Muscle layer of duodenum (tissue), 2 donors: ENCODE results near the gene NDRG2.
A peak's percentile ranks its signal among the peaks of the same experiment; 100 is the strongest.

Experiments used
- H3K27ac ChIP-seq: one replicate; pipeline ENCODE4 v1.7.0; 2013; ENCODE audit warnings: mild to moderate bottlenecking, low read length
- H3K27me3 ChIP-seq: one replicate; pipeline ENCODE4 v1.7.0; 2013; ENCODE audit warnings: low read depth, mild to moderate bottlenecking, control low read depth, low read length
- H3K36me3 ChIP-seq, 2 donors: one replicate each; pipeline ENCODE4 v1.7.0; 2013; ENCODE audit warnings: low read length in 2 of 2, control low read depth in 1 of 2, mild to moderate bottlenecking in 1 of 2; ENCODE audit not compliant: insufficient read depth in 2 of 2, control insufficient read depth in 1 of 2
- H3K4me1 ChIP-seq, 2 donors: one replicate each; pipeline ENCODE4 v1.7.0; 2013; ENCODE audit warnings: low read length in 2 of 2, mild to moderate bottlenecking in 2 of 2, control low read depth in 1 of 2, moderate library complexity in 1 of 2; ENCODE audit not compliant: insufficient read depth in 2 of 2, control insufficient read depth in 1 of 2
- H3K4me3 ChIP-seq, 2 donors: one replicate each; pipeline ENCODE4 v1.7.0; 2013; ENCODE audit warnings: low read length in 2 of 2, low read depth in 1 of 2, mild to moderate bottlenecking in 1 of 2
- H3K9me3 ChIP-seq, 2 donors: one replicate each; pipeline ENCODE4 v1.7.0; 2013; ENCODE audit warnings: low read length in 2 of 2, control low read depth in 1 of 2, mild to moderate bottlenecking in 1 of 2; ENCODE audit not compliant: control insufficient read depth in 1 of 2
- donor health status: healthy.

The NDRG2 gene

GRCh38 chr14:21029917-21030316 lies 5.1 kb upstream of the NDRG2 start, which contains the start of gene TPPP2:
TSS of gene TPPP2 (plus strand) at chr14:21030217. CDS start at chr14:21030582, 365 bp downstream.
- no peak within 1 kb of the TSS for H3K27ac ChIP-seq
- no peak within 1 kb of the TSS for H3K4me3 ChIP-seq
- no peaks in the 10 kb centered on the region for H3K27me3 ChIP-seq

GRCh38 chr14:21026988-21027315 lies 2.1 kb upstream of the NDRG2 start:
- Histone ChIP-seq H3K27me3 (no peaks in the 10 kb centered on the region), H3K36me3 (no peaks in the 10 kb centered on the region), H3K4me3 (no peak overlapping the region), H3K4me1 (peaks cover 4 to 33% of the 10 kb centered on the region in 2 donors), H3K27ac (no peak overlapping the region), H3K9me3 (no peaks in the 10 kb centered on the region)

More at GRCh38 chr14:21029917-21030316, 5.1 kb upstream of the NDRG2 start, which contains the start of gene TPPP2:
- Histone ChIP-seq H3K4me1 (peaks cover 0 to 13% of the 10 kb centered on the region in 2 donors), H3K36me3 (no peaks in the 10 kb centered on the region), H3K9me3 (no peaks in the 10 kb centered on the region)

- H3K4me3 ChIP-seq, result peak overlapping the region in 1 of 2 donors; percentile 76
- peaks cover 4 to 36% of the 10 kb centered on the region in 2 donors for H3K4me1 ChIP-seq
- H3K27ac ChIP-seq, result peak overlapping the region; percentile 39
- no peaks in the 10 kb centered on the region for H3K27me3 ChIP-seq
- H3K9me3 ChIP-seq, result no peaks in the 10 kb centered on the region
- peaks cover 0 to 2% of the 10 kb centered on the region in 2 donors for H3K36me3 ChIP-seq
These were observed 1.6 kb upstream of the NDRG2 start for GRCh38 chr14:21026274-21026987.

DNA sequence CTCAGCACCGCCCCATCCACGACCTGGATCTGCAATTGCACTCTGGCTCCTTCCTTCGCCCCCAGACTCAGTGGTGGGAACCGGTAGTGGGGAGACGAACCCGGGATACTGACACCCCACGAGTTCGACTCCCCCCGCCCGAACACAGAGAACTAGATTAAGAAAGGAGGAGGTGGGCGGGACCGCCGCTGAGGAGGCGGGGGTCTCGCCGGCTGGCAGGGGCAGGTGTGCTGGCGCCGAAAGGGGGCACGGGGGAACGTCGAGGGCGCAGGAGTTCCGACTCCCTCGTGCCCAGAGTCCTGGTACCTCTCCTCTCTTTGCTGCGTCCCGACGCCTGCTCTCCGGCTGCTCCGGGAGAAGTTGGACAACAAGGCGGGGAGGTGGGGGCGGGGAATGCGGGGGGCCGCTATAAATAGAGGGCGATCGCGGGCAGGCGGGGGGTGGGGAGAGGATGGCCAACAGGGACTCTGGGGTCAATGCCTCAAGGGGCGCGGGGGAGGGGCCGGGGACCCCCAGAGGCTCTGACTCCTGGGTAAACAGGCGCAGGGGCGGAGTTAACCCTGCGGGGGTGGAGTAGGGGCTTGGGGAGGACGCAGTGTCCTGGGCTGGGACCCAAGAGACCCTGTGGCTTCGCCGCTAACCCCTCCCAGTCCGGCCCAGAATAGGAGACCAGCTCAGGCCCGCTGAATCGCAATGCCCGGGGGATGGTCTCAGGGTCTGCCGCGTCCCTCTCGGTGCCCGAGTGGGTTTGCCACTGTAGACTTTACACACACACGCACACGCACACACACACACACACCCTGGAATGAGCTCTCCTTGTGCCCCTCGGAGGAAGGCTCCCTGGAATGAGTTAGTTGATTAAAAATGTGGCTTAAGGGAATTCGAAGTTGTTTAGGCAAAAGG lies 761 bp upstream of the NDRG2 start:
- Histone ChIP-seq H3K9me3 (no peaks in the 10 kb centered on the region), H3K36me3 (peaks cover 0 to 9% of the 10 kb centered on the region in 2 donors), H3K4me3 (peak overlapping the region; percentile 70 to 76), H3K4me1 (peaks cover 4 to 36% of the 10 kb centered on the region in 2 donors), H3K27me3 (no peaks in the 10 kb centered on the region), H3K27ac (peak overlapping the region; percentile 39)

- Histone ChIP-seq H3K27ac (peak overlapping the region; percentile 67), H3K4me1 (peaks cover 4 to 36% of the 10 kb centered on the region in 2 donors), H3K9me3 (no peaks in the 10 kb centered on the region), H3K4me3 (peak overlapping the region; percentile 76 to 79), H3K36me3 (peaks cover 11 to 22% of the 10 kb centered on the region in 2 donors), H3K27me3 (no peaks in the 10 kb centered on the region)
These were observed 860 bp downstream of the NDRG2 start for GRCh38 chr14:21023817-21024584.

GRCh38 chr14:21023174-21023573 lies 1.7 kb downstream of the NDRG2 start:
- Histone ChIP-seq H3K27ac (peak overlapping the region; percentile 30), H3K9me3 (no peaks in the 10 kb centered on the region), H3K36me3 (peaks cover 20 to 30% of the 10 kb centered on the region in 2 donors), H3K27me3 (no peaks in the 10 kb centered on the region), H3K4me3 (peak overlapping the region; percentile 76 to 79), H3K4me1 (peaks cover 4 to 37% of the 10 kb centered on the region in 2 donors)

DNA sequence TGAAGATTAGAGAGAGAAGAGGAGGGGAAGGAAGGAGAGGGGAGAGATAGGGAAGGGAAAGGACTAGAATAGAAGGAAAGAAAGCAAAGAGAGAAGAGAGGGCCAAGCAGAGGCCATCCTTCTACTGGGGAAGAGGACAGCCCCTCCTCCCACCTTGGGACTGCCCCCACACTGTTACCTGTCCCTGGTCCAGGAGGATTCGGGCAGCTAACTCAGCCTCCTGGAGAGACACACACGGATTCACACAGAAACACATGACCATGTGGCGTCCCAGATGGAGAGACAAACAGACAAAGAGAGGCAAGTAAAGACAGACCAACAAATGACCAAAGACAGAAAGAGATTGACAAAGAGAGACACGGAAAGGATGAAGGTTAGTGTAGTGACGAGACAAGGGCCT lies 2.2 kb downstream of the NDRG2 start:
- Histone ChIP-seq H3K4me1 (peaks cover 4 to 41% of the 10 kb centered on the region in 2 donors), H3K36me3 (peaks cover 25 to 32% of the 10 kb centered on the region in 2 donors), H3K27ac (no peak overlapping the region), H3K4me3 (peak overlapping the region; percentile 76 to 79), H3K9me3 (no peaks in the 10 kb centered on the region), H3K27me3 (no peaks in the 10 kb centered on the region)

DNA sequence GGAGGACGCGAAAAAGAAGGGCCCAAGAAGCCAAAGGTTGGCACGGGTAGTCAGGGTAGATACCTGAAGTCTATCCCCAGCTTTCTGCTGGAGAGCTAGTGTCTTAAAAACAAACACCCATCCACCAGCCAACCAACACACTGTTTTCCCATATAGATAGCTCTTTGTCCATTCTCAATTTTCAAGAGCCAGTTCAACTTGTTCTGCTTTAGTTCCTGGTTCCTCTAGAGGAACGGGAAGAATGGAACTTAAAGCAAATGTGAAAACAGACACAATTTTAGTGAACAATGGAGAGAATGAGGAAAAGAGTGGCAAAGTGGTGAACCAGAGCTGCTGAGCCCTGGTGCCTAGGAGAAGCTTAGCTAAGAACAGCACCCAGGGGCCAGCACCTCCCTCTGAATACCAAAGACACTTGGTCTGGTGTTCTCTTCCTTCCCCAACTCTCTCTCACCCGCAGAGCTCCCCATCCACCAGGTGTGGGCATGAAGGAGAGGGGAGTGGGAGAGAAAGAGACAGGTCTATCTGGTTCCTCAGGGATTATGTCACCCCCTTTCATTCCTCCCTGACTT lies 3.8 kb downstream of the NDRG2 start:
- Histone ChIP-seq H3K4me1 (peaks cover 4 to 33% of the 10 kb centered on the region in 2 donors), H3K27ac (no peak overlapping the region), H3K27me3 (no peaks in the 10 kb centered on the region), H3K36me3 (peaks cover 33 to 39% of the 10 kb centered on the region in 2 donors), H3K9me3 (no peaks in the 10 kb centered on the region), H3K4me3 (no peak overlapping the region)

- Histone ChIP-seq H3K27me3 (no peaks in the 10 kb centered on the region), H3K4me1 (peaks cover 4 to 34% of the 10 kb centered on the region in 2 donors), H3K36me3 (peaks cover 33 to 39% of the 10 kb centered on the region in 2 donors), H3K4me3 (no peak overlapping the region), H3K27ac (no peak overlapping the region), H3K9me3 (no peaks in the 10 kb centered on the region)
These were observed 5.5 kb downstream of the NDRG2 start for GRCh38 chr14:21019366-21019765.

DNA sequence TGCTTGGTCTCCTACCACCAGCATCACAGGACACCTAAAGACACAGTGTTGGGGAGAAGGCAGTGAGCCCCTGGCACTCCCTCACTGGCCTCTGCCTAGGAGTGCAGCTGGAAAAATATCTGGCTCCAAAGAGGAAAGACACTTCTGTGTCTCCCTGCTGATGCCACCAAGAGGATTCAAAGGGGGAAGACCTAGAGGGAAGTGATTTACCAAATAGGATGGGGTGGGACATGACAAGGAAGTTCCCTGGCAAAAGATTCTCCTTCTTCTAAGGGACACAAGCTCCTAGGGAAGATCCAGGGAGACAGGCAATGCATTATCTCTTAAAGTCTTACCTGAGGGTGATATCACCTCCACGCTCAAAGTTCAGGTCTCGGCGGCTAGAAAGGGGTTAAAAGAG lies 6.1 kb downstream of the NDRG2 start:
- no peak overlapping the region for H3K27ac ChIP-seq
- H3K36me3 ChIP-seq, result peaks cover 33 to 39% of the 10 kb centered on the region in 2 donors
- H3K4me1 ChIP-seq, result peaks cover 4 to 28% of the 10 kb centered on the region in 2 donors
- no peaks in the 10 kb centered on the region for H3K27me3 ChIP-seq
- H3K9me3 ChIP-seq, result no peaks in the 10 kb centered on the region
- no peak overlapping the region for H3K4me3 ChIP-seq
